ENCODE data around the gene ERBB4. TPM values are rescaled to one million over a fixed set of nuclear protein-coding genes. Genes with fewer than 3 reads are reported as not detected.
"Not testable (repeated sequence)": the region's sequence is repeated elsewhere in the genome, so short reads cannot be mapped to it uniquely, and the experiment has no call there.

Gene ERBB4
- total RNA-seq, 1 donor from 2014 or later, result 1.7 TPM

DNA sequence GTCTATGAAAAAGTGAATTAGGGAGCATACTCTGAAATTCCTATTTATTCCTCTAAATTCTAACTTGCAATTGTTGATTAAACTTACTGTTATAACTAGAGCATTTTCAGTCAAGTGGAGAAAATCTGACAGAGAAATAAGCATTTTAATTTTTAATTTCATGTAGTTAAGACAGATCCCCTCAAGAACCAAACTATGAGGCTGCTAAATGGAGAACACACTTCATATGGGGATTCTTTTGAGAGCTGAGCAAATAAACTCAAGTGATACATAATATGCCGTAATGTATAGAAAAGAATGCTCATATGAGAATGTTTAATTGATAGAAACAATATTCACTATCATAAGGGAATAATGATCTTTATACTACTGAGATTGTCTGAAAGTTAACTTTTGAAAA, 340.8 kb downstream of the ERBB4 start:
- Histone ChIP-seq H3K9me3 (no peaks in the 10 kb centered on the region), H3K4me3 (no peak overlapping the region), H3K36me3 (no peaks in the 10 kb centered on the region), H3K4me1 (no peaks in the 10 kb centered on the region), H3K27ac (no peak overlapping the region), H3K27me3 (no peaks in the 10 kb centered on the region)
- no peak for DNase-seq (ENCODE audit: low spot score in 2 of 2)
- TF ChIP-seq, protein P1, sequence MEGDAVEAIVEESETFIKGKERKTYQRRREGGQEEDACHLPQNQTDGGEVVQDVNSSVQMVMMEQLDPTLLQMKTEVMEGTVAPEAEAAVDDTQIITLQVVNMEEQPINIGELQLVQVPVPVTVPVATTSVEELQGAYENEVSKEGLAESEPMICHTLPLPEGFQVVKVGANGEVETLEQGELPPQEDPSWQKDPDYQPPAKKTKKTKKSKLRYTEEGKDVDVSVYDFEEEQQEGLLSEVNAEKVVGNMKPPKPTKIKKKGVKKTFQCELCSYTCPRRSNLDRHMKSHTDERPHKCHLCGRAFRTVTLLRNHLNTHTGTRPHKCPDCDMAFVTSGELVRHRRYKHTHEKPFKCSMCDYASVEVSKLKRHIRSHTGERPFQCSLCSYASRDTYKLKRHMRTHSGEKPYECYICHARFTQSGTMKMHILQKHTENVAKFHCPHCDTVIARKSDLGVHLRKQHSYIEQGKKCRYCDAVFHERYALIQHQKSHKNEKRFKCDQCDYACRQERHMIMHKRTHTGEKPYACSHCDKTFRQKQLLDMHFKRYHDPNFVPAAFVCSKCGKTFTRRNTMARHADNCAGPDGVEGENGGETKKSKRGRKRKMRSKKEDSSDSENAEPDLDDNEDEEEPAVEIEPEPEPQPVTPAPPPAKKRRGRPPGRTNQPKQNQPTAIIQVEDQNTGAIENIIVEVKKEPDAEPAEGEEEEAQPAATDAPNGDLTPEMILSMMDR (IDR thresholded peaks at IDR 0.05), result no peak
- intact Hi-C loops (cut with DNase I), result no loop called here

DNA sequence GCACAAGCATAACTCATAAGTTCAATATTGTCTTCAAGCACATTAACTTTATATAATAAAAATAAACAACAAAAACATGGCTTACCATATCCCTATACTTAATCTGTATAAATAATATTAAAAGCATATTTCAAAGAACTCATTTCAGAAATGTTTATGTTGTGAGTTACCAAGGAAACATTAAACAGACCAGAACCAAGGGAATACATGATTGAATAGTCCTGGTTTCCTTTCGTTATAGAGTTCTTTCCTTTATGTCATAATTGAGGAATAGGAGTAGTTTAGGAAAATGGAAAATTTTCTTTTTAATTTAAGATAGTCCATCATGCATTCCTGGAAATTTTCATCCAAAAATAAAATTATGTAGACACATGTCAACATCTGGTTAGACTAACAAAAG, 343.0 kb downstream of the ERBB4 start:
- intact Hi-C loops (cut with DNase I), result no loop called here
- TF ChIP-seq, protein P1 (IDR thresholded peaks at IDR 0.05), result no peak
- DNase-seq (ENCODE audit: low spot score in 2 of 2), result no peak
- Histone ChIP-seq H3K27me3 (no peaks in the 10 kb centered on the region), H3K4me1 (no peaks in the 10 kb centered on the region), H3K27ac (no peak overlapping the region), H3K4me3 (no peak overlapping the region), H3K36me3 (no peaks in the 10 kb centered on the region), H3K9me3 (no peaks in the 10 kb centered on the region)

DNA sequence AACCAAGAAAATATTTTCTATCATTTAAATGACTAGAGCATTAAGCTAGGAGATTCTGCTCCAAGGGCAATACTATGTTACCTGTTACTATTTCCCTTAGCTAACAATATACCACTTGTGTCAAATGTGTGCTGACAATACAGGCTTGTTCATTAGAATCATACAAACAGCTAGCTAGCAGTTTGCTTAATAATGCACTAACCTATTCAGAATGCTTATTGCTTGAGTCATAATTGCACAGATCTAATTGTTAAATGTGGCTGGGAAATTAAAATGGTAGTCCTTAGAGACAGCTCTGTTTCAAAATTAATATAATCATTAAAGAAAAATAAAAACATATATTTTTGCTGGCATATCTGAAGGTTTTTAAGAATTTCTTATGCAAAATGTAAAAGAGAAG, 344.2 kb downstream of the ERBB4 start:
- DNase-seq (ENCODE audit: low spot score in 2 of 2), result no peak
- TF ChIP-seq, protein P1 (IDR thresholded peaks at IDR 0.05), result no peak
- Histone ChIP-seq H3K4me1 (no peaks in the 10 kb centered on the region), H3K4me3 (no peak overlapping the region), H3K9me3 (no peaks in the 10 kb centered on the region), H3K36me3 (no peaks in the 10 kb centered on the region), H3K27ac (no peak overlapping the region), H3K27me3 (no peaks in the 10 kb centered on the region)
- intact Hi-C loops (cut with DNase I), result no loop called here

DNA sequence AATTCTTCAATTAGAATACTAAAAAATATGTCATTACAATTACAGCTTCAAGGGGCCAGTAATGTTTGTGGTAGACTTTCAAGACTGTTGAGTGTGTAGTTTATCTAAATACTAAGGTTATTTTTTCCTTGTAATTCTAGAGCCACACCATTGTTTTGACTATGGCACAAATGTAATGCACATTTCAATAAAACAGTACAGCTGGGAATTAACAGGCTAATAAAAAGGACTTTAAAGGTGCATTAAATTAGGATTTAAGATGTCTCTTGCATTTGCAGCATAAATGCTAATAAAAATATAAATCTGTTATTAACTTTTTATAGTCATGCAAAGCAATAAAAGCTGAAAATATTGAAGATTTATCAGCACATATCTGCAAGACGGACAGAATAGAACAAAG, 344.8 kb downstream of the ERBB4 start:
- no peaks in the 10 kb centered on the region for H3K36me3 ChIP-seq
- no peak overlapping the region for H3K4me3 ChIP-seq
- intact Hi-C loops (cut with DNase I), result no loop called here

DNA sequence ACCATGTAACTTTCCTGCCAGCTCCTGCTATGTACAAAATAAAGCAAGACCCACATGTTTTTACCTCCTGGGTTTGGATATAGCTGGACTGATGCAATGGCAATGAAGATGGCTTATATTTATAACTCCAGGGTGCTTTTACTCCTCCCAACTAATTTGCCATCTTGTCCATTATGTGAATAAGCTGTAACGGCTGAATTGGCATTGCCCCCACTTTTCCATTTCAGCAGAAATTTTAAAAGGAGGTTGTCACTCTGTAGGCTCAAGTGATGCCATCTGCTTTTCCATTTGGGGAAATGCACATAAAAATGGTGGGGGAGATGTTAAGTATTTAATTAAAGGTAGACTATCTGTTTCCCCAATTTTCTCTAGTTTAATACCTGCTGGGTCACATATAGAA, 345.5 kb downstream of the ERBB4 start:
- Histone ChIP-seq H3K4me1 (no peaks in the 10 kb centered on the region), H3K27ac (no peak overlapping the region), H3K9me3 (no peaks in the 10 kb centered on the region), H3K36me3 (no peaks in the 10 kb centered on the region), H3K27me3 (no peaks in the 10 kb centered on the region), H3K4me3 (no peak overlapping the region)
- no peak for DNase-seq (ENCODE audit: low spot score in 2 of 2)
- TF ChIP-seq, protein P1 (IDR thresholded peaks at IDR 0.05), result no peak
- intact Hi-C loops (cut with DNase I), result no loop called here

More for the DNA sequence above, 344.8 kb downstream of the ERBB4 start:
- Histone ChIP-seq H3K4me1 (no peaks in the 10 kb centered on the region), H3K9me3 (no peaks in the 10 kb centered on the region), H3K27me3 (no peaks in the 10 kb centered on the region), H3K27ac (no peak overlapping the region)
- TF ChIP-seq, protein P1 (IDR thresholded peaks at IDR 0.05), result no peak
- DNase-seq (ENCODE audit: low spot score in 2 of 2), result no peak

DNA sequence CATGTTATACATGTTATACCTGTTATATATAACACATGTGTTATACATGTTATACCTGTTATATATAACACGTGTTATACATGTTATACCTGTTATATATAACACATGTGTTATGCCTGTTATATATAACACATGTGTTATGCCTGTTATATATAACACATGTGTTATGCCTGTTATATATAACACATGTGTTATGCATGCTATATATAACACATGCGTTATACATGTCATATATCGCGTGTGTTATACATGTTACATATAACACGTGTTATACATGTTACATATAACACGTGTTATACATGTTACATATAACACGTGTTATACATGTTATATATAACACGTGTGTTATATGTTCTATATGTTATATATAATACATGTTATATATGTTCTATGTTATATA, 347.2 kb downstream of the ERBB4 start:
- H3K9me3 ChIP-seq; DNase-seq (ENCODE audit: low spot score in 2 of 2); intact Hi-C loops (cut with DNase I); H3K27me3 ChIP-seq; H3K27ac ChIP-seq; H3K4me1 ChIP-seq; H3K36me3 ChIP-seq; H3K4me3 ChIP-seq: not testable (repeated sequence)
